SK-N-MC (cell line): Measurements from ENCODE around the gene LCE1C.

Experiments used
- EZH2 ChIP-seq: fragments of 200-600 bp; sonication (generic); IDR thresholded peaks from one replicate; pipeline ENCODE4 v1.6.1; 2017; ENCODE audit warnings: antibody characterized with exemption
- FOXP2 ChIP-seq: optimal IDR thresholded peaks from 2 replicates; pipeline ENCODE3; 2011; ENCODE audit warnings: mild to moderate bottlenecking, moderate library complexity; ENCODE audit not compliant: insufficient read depth; ENCODE audit errors: extremely low read length, control extremely low read depth
- POLR2AphosphoS5 ChIP-seq: IDR thresholded peaks from 2 replicates; pipeline ENCODE4 v1.6.1; 2012; ENCODE audit warnings: mild to moderate bottlenecking, low read depth, low read length, borderline replicate concordance

DNA sequence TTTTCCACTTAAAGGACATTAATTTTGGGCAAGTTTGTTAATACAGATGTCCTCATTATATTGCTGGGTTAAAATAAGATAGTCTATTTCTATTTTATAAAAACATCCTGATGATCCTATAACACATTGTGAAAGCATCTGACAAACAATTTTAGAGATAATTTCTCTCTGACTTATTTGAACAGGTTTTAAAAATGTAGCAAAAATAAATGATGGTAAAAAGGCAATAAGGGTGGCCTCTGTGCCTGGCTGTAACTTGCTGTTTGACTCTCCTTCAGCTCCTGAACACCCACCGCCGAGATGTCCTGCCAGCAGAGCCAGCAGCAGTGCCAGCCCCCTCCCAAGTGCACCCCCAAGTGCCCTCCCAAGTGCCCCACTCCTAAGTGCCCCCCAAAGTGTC, 20.7 kb upstream of the LCE1C start, which contains the start of gene LCE1A:
- TF ChIP-seq POLR2AphosphoS5 (no peak), EZH2 (no peak), FOXP2 (no peak)
